GM06990 (cell line): ENCODE data around the gene PCNX3.
A peak's percentile ranks its signal among the peaks of the same experiment; 100 is the strongest.

Experiments used
- DNase-seq: peaks from one replicate; pipeline ENCODE4 v3.0.0-alpha.2; 2011; ENCODE audit not compliant: insufficient read length; ENCODE audit errors: extremely low read depth
- H3K27me3 ChIP-seq: replicated peaks from 2 replicates; pipeline ENCODE4 v1.6.0; 2011; ENCODE audit warnings: low read length; ENCODE audit not compliant: control insufficient read depth, insufficient read depth
- H3K36me3 ChIP-seq: 2 replicates; pipeline ENCODE4 v1.5.1; 2011; ENCODE audit warnings: low read length; ENCODE audit not compliant: control insufficient read depth, insufficient read depth
- H3K4me3 ChIP-seq: replicated peaks from 2 replicates; pipeline ENCODE4 v1.5.1; 2011; ENCODE audit warnings: low read depth, mild to moderate bottlenecking, control low read depth, low read length
- CTCF ChIP-seq: IDR thresholded peaks from 2 replicates; pipeline ENCODE4 v1.5.1; 2011; ENCODE audit warnings: low read length, control low read depth, mild to moderate bottlenecking, inconsistent platforms; ENCODE audit not compliant: insufficient read depth, poor library complexity, severe bottlenecking

PCNX3 gene

GRCh38 chr11:65661599-65662246 lies 46.1 kb downstream of the PCNX3 start:
- peak; percentile 13 for DNase-seq
- H3K4me3 ChIP-seq: peak overlapping the region; percentile 74
- H3K36me3 ChIP-seq: peaks cover 34% of the 10 kb centered on the region
- H3K27me3 ChIP-seq: no peaks in the 10 kb centered on the region
- TF ChIP-seq CTCF: no peak

- Histone ChIP-seq H3K4me3 (peak overlapping the region; percentile 74), H3K27me3 (no peaks in the 10 kb centered on the region), H3K36me3 (peaks cover 30% of the 10 kb centered on the region)
- DNase-seq: no peak
- TF ChIP-seq CTCF: no peak
Observed at GRCh38 chr11:65662247-65662798, 46.7 kb downstream of the PCNX3 start.

- peak; percentile 95 for DNase-seq
Observed at GRCh38 chr11:65662799-65663638, 47.4 kb downstream of the PCNX3 start, which contains the start of gene RELA. Gene RELA (minus strand): TSS chr11:65662916. CDS start chr11:65662832, 84 bp downstream.

GRCh38 chr11:65663639-65664200 lies 48.1 kb downstream of the PCNX3 start:
- no peak for TF ChIP-seq CTCF
- peaks cover 17% of the 10 kb centered on the region for H3K36me3 ChIP-seq
- peak overlapping the region; percentile 74 for H3K4me3 ChIP-seq
- DNase-seq: no peak
- no peaks in the 10 kb centered on the region for H3K27me3 ChIP-seq

More at GRCh38 chr11:65662799-65663638, 47.4 kb downstream of the PCNX3 start, which contains the start of gene RELA:
- no peaks in the 10 kb centered on the region for H3K27me3 ChIP-seq
- peak within 1 kb of the TSS; percentile 74 for H3K4me3 ChIP-seq
- H3K36me3 ChIP-seq: peaks cover 24% of the 10 kb centered on the region
- no peak for TF ChIP-seq CTCF

- no peak overlapping the region for H3K4me3 ChIP-seq
- DNase-seq: no peak
- H3K36me3 ChIP-seq: no peaks in the 10 kb centered on the region
- no peak for TF ChIP-seq CTCF
- H3K27me3 ChIP-seq: no peaks in the 10 kb centered on the region
Observed at GRCh38 chr11:65672180-65672860, 56.7 kb downstream of the PCNX3 start.
